DND-41 (cell line): ENCODE data around the gene IQSEC2.

Experiments
- ATAC-seq: fragments of 200-7000 bp; cut with Tn5 transposase; 3 replicates; pipeline ENCODE4 v1.9.1; 2021; ENCODE audit warnings: low read depth; ENCODE audit not compliant: insufficient read depth
- DNase-seq: peaks from one replicate; pipeline ENCODE4 v3.0.0-alpha.2; 2020
- H2AFZ ChIP-seq: 2 replicates; pipeline ENCODE4 v1.6.0; 2012; ENCODE audit warnings: low read depth, low read length
- H3K27ac ChIP-seq: 2 replicates; pipeline ENCODE4 v1.5.1; 2012; ENCODE audit warnings: low read length, inconsistent platforms
- H3K27me3 ChIP-seq: fragments of 200-600 bp; sonication (generic); 2 replicates; pipeline ENCODE4 v1.6.0; 2012; ENCODE audit warnings: low read length, mild to moderate bottlenecking, inconsistent platforms; ENCODE audit not compliant: insufficient read depth, poor library complexity
- H3K36me3 ChIP-seq: 2 replicates; pipeline ENCODE4 v1.5.1; 2012; ENCODE audit warnings: low read length, inconsistent platforms; ENCODE audit not compliant: insufficient read depth
- H3K4me1 ChIP-seq: 2 replicates; pipeline ENCODE4 v1.5.1; 2012; ENCODE audit warnings: mild to moderate bottlenecking, low read length; ENCODE audit not compliant: insufficient read depth
- H3K4me2 ChIP-seq: 2 replicates; pipeline ENCODE4 v1.6.0; 2012; ENCODE audit warnings: mild to moderate bottlenecking, moderate library complexity, low read length, inconsistent platforms; ENCODE audit not compliant: insufficient read depth
- H3K4me3 ChIP-seq, 2 experiments: fragments of 200-600 bp in 1 of 2; shearing (Covaris generic) in 1 of 2; 2 replicates each; pipeline ENCODE4 v1.5.1; 2012 to 2016; ENCODE audit warnings: inconsistent platforms in 2 of 2, low read length in 2 of 2, mild to moderate bottlenecking in 2 of 2, low read depth in 1 of 2, moderate library complexity in 1 of 2
- H3K79me2 ChIP-seq: 2 replicates; pipeline ENCODE4 v1.6.0; 2012; ENCODE audit warnings: low read length, inconsistent platforms; ENCODE audit not compliant: insufficient read depth
- H3K9ac ChIP-seq: 2 replicates; pipeline ENCODE4 v1.6.0; 2012; ENCODE audit warnings: low read depth, mild to moderate bottlenecking, inconsistent platforms, low read length, moderate library complexity
- H3K9me3 ChIP-seq: 2 replicates; pipeline ENCODE4 v1.5.1; 2012; ENCODE audit warnings: low read length, moderate library complexity, mild to moderate bottlenecking, inconsistent platforms; ENCODE audit not compliant: insufficient read depth, severe bottlenecking
- H4K20me1 ChIP-seq: 2 replicates; pipeline ENCODE4 v1.6.0; 2012; ENCODE audit warnings: low read length; ENCODE audit not compliant: insufficient read depth
- CTCF ChIP-seq: IDR thresholded peaks from 2 replicates; pipeline ENCODE4 v1.5.1; 2012; ENCODE audit warnings: borderline replicate concordance, low read length, moderate library complexity, mild to moderate bottlenecking; ENCODE audit not compliant: poor library complexity, severe bottlenecking; ENCODE audit errors: extremely low read depth
- EZH2 ChIP-seq: IDR thresholded peaks from 3 replicates; pipeline ENCODE4 v1.6.1; 2012; ENCODE audit warnings: borderline replicate concordance, low read depth, mild to moderate bottlenecking, moderate library complexity, low read length, inconsistent platforms; ENCODE audit not compliant: severe bottlenecking

Gene IQSEC2

GRCh38 chrX:53236025-53236679 is 45.2 kb downstream of the IQSEC2 start:
- H3K4me1 ChIP-seq, result no peaks in the 10 kb centered on the region
- TF ChIP-seq EZH2 (no peak), CTCF (no peak)
- no peak overlapping the region for H3K9ac ChIP-seq
- H3K27me3 ChIP-seq, result no peaks in the 10 kb centered on the region
- H3K36me3 ChIP-seq, result no peaks in the 10 kb centered on the region
- no peaks in the 10 kb centered on the region for H3K79me2 ChIP-seq
- no peak overlapping the region for H3K27ac ChIP-seq
- DNase-seq (no peak), ATAC-seq (no peak)
- H3K9me3 ChIP-seq, result no peaks in the 10 kb centered on the region
- H2AFZ ChIP-seq, result no peak overlapping the region
- no peaks in the 10 kb centered on the region for H4K20me1 ChIP-seq
- no peak overlapping the region for H3K4me3 ChIP-seq
- H3K4me2 ChIP-seq, result no peak overlapping the region

- Histone ChIP-seq H3K4me1 (no peaks in the 10 kb centered on the region), H3K27ac (no peak overlapping the region)
Observed at GRCh38 chrX:53235566-53235965, 45.8 kb downstream of the IQSEC2 start.

GRCh38 chrX:53234484-53234883 is 46.9 kb downstream of the IQSEC2 start:
- no peak overlapping the region for H2AFZ ChIP-seq
- H3K9me3 ChIP-seq, result no peaks in the 10 kb centered on the region

More at GRCh38 chrX:53235566-53235965, 45.8 kb downstream of the IQSEC2 start:
- DNase-seq (no peak), ATAC-seq (no peak)
- H3K9me3 ChIP-seq, result no peaks in the 10 kb centered on the region
- no peak overlapping the region for H2AFZ ChIP-seq
- H3K9ac ChIP-seq, result no peak overlapping the region
- no peaks in the 10 kb centered on the region for H4K20me1 ChIP-seq
- TF ChIP-seq CTCF (no peak), EZH2 (no peak)
- no peaks in the 10 kb centered on the region for H3K36me3 ChIP-seq
- H3K4me2 ChIP-seq, result no peak overlapping the region
- H3K27me3 ChIP-seq, result no peaks in the 10 kb centered on the region
- H3K79me2 ChIP-seq, result no peaks in the 10 kb centered on the region
- H3K4me3 ChIP-seq, result no peak overlapping the region

More at GRCh38 chrX:53234484-53234883, 46.9 kb downstream of the IQSEC2 start:
- no peak overlapping the region for H3K4me3 ChIP-seq
- no peak for ATAC-seq
- no peaks in the 10 kb centered on the region for H3K36me3 ChIP-seq
- TF ChIP-seq EZH2 (no peak), CTCF (no peak)
- H3K27me3 ChIP-seq, result no peaks in the 10 kb centered on the region
- H3K4me2 ChIP-seq, result no peak overlapping the region
- no peaks in the 10 kb centered on the region for H3K4me1 ChIP-seq
- H4K20me1 ChIP-seq, result no peaks in the 10 kb centered on the region
- H3K27ac ChIP-seq, result no peak overlapping the region
- H3K79me2 ChIP-seq, result no peaks in the 10 kb centered on the region
- H3K9ac ChIP-seq, result no peak overlapping the region
- no peak for DNase-seq
